ENCODE measurements around the gene SLCO2A1. TPM values are rescaled to one million over a fixed set of nuclear protein-coding genes. Genes with fewer than 3 reads are reported as not detected.

SLCO2A1 gene
- total RNA-seq, 4 donors from 2014 or later = 7.8 to 12.0 (median 11.1) TPM

GRCh38 chr3:133892541-133893231 lies 137.0 kb downstream of the SLCO2A1 start:
- whole genome bisulfite sequencing, 2 donors (ENCODE audit: low coverage in 1 of 2) = 93% methylated on average over 6 of the region's 6 CpGs; no CpG with 5 or more reads in 1 of the 2 donors
- H3K36me3 ChIP-seq = no peaks in the 10 kb centered on the region
- H3K4me3 ChIP-seq = no peak overlapping the region
- TF ChIP-seq POLR2A (IDR thresholded peaks at IDR 0.05) (no peak), CTCF (IDR thresholded peaks at IDR 0.05) (no peak), EP300 (IDR thresholded peaks at IDR 0.05) (no peak), POLR2AphosphoS5 (IDR thresholded peaks at IDR 0.05) (no peak)
- H3K27me3 ChIP-seq = peaks cover 4% of the 10 kb centered on the region
- peaks cover 0 to 27% (median 10%) of the 10 kb centered on the region in 3 donors for H3K4me1 ChIP-seq
- H3K27ac ChIP-seq = no peak overlapping the region
- no peak for ATAC-seq
- H3K9me3 ChIP-seq = no peaks in the 10 kb centered on the region

- no peak for ATAC-seq
- TF ChIP-seq POLR2AphosphoS5 (IDR thresholded peaks at IDR 0.05) (no peak), CTCF (IDR thresholded peaks at IDR 0.05) (no peak), EP300 (IDR thresholded peaks at IDR 0.05) (no peak), POLR2A (IDR thresholded peaks at IDR 0.05) (no peak)
- Histone ChIP-seq H3K4me1 (peaks cover 0 to 27% (median 10%) of the 10 kb centered on the region in 3 donors), H3K27me3 (peaks cover 4% of the 10 kb centered on the region), H3K27ac (no peak overlapping the region), H3K4me3 (no peak overlapping the region), H3K36me3 (no peaks in the 10 kb centered on the region), H3K9me3 (no peaks in the 10 kb centered on the region)
- WGBS, 2 donors (ENCODE audit: low coverage in 1 of 2) = 94 to 98% methylated on average over 5 to 7 of the region's 11 CpGs
Measured at GRCh38 chr3:133891662-133892378, 137.9 kb downstream of the SLCO2A1 start.

- no peaks in the 10 kb centered on the region for H3K36me3 ChIP-seq
- H3K27ac ChIP-seq = no peak overlapping the region
- WGBS, 2 donors (ENCODE audit: low coverage in 1 of 2) = 96% methylated on average over 3 of the region's 5 CpGs; no CpG with 5 or more reads in 1 of the 2 donors
- H3K4me3 ChIP-seq = no peak overlapping the region
- no peaks in the 10 kb centered on the region for H3K9me3 ChIP-seq
- H3K27me3 ChIP-seq = peaks cover 4% of the 10 kb centered on the region
- TF ChIP-seq CTCF (IDR thresholded peaks at IDR 0.05) (no peak), POLR2AphosphoS5 (IDR thresholded peaks at IDR 0.05) (no peak), POLR2A (IDR thresholded peaks at IDR 0.05) (no peak), EP300 (IDR thresholded peaks at IDR 0.05) (no peak)
- no peak for ATAC-seq
- H3K4me1 ChIP-seq = peaks cover 0 to 22% (median 7%) of the 10 kb centered on the region in 3 donors
Measured at GRCh38 chr3:133890972-133891644, 138.6 kb downstream of the SLCO2A1 start.

GRCh38 chr3:133890037-133890436 lies 139.7 kb downstream of the SLCO2A1 start:
- Histone ChIP-seq H3K27ac (no peak overlapping the region), H3K4me1 (peaks cover 0 to 14% (median 5%) of the 10 kb centered on the region in 3 donors), H3K9me3 (no peaks in the 10 kb centered on the region), H3K4me3 (no peak overlapping the region), H3K27me3 (peaks cover 4% of the 10 kb centered on the region), H3K36me3 (no peaks in the 10 kb centered on the region)
- TF ChIP-seq EP300 (IDR thresholded peaks at IDR 0.05) = no peak
- no peak for TF ChIP-seq POLR2AphosphoS5 (IDR thresholded peaks at IDR 0.05)
- no peak for TF ChIP-seq CTCF (IDR thresholded peaks at IDR 0.05)
- no peak for TF ChIP-seq POLR2A (IDR thresholded peaks at IDR 0.05)
- 92 to 93% methylated on average over 2 of the region's 2 CpGs for WGBS, 2 donors (ENCODE audit: low coverage in 1 of 2)
- ATAC-seq = no peak

All from gastroesophageal sphincter (tissue), 4 donors.